Stimulated activated CD4-positive, alpha-beta T cell treated with anti-CD3 and anti-CD28 coated beads, TNF-alpha, amount 100 ng/mL, for 1 hour (primary cell): ENCODE measurements around the gene GTF3C1.

Experiments used
- DNase-seq, 3 donors: peaks; one replicate each; pipeline ENCODE4 v3.0.0-alpha.2; 2020; ENCODE audit warnings: low read depth in 3 of 3, low spot score in 1 of 3

Gene GTF3C1

DNA sequence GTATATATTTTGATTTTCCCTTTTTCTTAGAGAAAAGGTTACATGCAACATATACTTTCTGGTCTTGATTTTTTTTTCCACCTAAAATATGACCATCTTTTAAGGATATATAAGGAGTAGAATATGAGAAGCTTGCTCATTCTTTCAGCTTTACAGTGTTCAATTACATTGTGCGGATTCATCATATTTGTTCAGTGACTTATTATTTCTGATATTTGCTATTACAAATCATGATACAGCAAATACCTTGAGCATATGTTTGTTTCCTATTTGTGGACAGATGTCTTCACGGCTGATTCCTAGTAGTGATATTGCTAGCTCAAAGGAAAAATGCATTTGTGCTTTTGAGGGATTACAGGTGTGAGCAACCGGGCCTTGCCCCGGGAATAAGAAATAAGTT, 18.4 kb upstream of the GTF3C1 start:
- DNase-seq = no peak

GRCh38 chr16:27566417-27566816, 16.7 kb upstream of the GTF3C1 start:
- no peak for DNase-seq

GRCh38 chr16:27564224-27564623, 14.5 kb upstream of the GTF3C1 start:
- no peak for DNase-seq

DNA sequence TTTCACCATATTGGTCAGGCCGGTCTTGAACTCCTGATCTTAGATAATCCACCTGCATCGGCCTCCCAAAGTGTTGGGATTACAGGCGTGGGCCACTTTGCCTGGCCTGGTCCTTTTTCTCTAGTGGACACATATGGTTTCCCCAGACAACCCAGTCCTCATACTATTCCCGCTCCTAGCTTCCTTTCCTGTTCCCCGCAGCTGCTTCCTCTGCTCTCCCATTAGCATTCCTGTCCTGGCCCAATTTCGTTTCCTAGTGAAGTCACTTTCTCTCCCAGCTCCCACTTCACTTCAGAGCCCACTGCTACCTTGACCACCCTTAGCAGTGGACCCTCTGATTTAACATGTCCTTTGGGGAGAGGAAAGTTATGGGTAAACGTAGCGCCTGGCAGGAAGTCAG, 11.5 kb upstream of the GTF3C1 start:
- no peak for DNase-seq

DNA sequence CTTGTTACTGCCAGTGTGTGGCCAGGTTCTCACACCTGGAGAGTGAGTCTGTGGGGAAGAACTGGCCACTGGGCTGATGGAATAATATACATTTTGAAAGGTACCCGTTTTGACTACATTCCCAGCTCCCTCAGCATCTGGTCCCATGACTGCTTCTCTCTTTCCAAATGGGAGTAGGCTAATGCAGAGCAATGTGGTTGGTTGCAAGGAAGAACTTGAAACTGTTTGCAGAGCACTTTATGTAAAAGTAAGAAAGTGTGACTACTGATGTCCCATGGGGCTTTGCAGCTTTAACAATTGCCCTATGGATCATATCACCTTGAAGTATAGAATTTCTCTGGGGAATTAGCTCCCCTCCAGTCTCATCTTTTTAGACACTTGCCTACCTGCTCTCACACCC, 9.2 kb upstream of the GTF3C1 start:
- no peak for DNase-seq

- no peak for DNase-seq
Observed at GRCh38 chr16:27558434-27558833, 8.7 kb upstream of the GTF3C1 start.

- DNase-seq = no peak
Observed at GRCh38 chr16:27556471-27556870, 6.8 kb upstream of the GTF3C1 start.

GRCh38 chr16:27551036-27551435, 1.3 kb upstream of the GTF3C1 start:
- no peak for DNase-seq

GRCh38 chr16:27550582-27550920, 838 bp upstream of the GTF3C1 start:
- no peak for DNase-seq

DNA sequence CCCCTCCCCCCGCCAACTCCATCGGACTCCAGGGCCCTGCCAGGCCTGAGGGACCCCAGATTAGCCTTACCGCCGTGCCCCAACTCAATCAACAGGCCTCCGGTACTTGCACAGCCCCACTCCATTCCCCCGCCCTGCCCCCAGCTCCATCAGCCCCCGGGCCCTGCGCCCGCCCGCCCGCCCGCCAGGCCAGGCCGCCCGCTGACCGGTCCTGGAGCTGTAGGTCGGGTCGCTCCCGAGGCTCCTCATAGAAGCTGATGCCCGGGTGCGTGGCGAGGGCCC, 308 bp downstream of the GTF3C1 start:
- DNase-seq = no peak

DNA sequence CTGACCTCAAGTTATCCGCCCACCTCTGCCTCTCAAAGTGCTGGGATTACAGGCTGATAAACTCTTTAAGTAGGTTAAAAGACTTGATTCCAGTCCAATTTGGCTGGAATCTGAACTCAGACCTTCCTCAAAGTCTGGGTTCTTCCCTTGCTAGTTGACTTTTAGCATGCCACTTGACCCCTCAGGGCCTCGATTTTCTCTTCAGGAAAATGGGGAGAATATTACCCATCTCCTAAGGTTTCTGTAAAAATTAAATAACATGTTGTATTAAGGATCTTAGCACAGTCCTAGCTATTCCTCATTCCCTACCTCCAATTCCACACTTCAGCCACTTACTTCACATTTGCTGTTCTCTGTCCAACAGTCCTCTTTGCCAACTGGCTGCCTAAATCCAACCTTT, 1.9 kb downstream of the GTF3C1 start:
- no peak for DNase-seq

GRCh38 chr16:27547134-27547533, 2.6 kb downstream of the GTF3C1 start:
- no peak for DNase-seq

- no peak for DNase-seq
Observed at GRCh38 chr16:27544671-27545070, 5.0 kb downstream of the GTF3C1 start.

DNA sequence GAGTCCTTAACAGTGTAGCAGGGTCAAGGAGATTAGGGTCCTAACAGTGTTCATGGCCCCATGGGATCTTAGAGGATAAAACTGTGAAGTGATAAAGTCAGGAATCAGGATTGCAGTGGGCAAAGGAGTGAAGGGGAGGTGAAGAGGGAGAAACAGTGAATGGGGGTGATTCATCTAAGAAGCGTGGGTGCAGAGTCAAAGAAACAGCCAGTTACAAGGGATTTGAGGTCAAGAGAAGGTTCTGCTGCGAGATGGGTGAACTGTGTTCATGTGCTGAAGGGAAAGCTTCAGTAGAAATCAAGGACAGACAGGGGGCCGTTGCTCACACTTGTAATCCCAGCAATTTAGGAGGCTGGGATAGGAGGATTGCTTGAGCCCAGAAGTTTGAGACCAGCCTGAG, 5.9 kb downstream of the GTF3C1 start:
- no peak for DNase-seq

DNA sequence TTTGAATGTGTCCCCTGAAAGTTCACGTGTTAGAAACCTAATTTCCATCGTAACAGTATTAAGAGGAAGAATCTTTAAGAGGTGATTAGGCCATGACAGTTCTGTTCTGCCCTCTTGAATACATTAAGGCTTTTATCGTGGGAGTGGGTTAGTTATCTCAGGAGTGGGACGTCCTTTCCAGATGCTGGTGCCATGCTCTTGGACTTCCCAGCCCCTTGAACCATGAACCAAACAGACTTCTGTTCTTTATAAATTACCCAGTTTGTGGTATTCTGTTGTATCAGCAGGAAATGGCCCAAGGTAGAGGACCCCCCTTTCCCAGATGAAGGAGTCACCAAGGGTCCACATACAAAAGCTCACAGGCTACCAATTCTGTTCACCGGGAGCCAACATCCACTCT, 10.1 kb downstream of the GTF3C1 start:
- no peak for DNase-seq

DNA sequence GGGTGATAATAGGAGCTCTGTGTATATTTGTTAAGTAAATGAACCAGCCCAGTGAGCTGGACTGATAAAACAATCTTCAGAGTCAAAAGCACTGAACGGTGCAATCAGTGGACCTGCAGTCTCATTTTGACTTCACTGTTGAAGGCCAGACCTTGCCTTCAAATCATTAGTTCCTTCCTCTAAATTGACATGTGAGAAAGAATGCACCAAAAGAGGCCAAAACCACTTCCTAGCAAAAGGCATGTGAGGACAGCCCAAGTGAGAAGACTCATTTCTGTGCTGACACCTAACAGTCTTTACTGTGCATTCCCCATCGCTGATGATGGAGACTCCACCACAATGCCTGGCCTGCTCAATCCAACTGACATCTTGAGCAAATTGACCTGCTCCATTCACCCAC, 10.6 kb downstream of the GTF3C1 start:
- DNase-seq = no peak

- DNase-seq = no peak
Observed at GRCh38 chr16:27538528-27538927, 11.2 kb downstream of the GTF3C1 start.

GRCh38 chr16:27534256-27534655, 15.5 kb downstream of the GTF3C1 start:
- DNase-seq = no peak

- no peak for DNase-seq
Observed at GRCh38 chr16:27531826-27532800, 17.6 kb downstream of the GTF3C1 start.

DNA sequence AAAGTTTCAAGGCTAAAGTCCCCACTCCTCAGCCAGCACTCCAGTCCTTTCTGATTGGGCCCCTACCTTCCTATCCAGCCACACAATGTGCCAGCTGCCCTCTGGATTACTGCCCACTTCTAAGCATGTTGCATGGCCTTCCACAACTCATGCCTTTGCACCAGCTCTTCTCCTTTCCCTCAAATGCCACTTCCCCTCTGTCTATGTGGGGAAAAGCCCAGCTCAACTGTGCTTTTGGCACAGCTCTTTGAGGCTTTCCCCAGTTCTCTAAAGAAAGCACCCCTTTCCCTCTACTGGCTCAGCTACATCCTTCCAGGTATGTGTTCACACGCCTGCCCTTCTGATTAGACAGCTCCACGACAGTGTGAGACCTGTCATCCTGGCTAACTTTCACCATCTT, 18.5 kb downstream of the GTF3C1 start:
- no peak for DNase-seq

DNA sequence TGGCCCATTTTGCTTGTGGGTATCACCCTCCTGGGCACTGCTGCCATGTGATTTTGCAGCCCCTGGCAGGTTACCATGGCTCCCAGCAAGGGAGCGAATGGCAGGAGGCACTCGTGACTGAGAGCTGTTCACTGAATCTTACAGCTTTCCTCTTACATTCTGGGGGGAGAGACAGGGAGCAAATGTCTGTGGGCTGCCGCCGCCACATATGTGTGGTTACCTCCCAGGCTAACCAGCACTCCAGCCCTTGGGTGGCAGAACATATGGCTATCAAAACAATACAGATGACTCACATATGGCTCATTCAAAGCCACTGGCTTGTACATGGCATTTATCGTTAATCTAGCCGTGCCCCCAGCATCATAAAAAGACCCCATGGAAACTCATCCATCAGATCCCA, 19.8 kb downstream of the GTF3C1 start:
- no peak for DNase-seq

GRCh38 chr16:27528294-27528693, 21.4 kb downstream of the GTF3C1 start:
- DNase-seq = no peak

DNA sequence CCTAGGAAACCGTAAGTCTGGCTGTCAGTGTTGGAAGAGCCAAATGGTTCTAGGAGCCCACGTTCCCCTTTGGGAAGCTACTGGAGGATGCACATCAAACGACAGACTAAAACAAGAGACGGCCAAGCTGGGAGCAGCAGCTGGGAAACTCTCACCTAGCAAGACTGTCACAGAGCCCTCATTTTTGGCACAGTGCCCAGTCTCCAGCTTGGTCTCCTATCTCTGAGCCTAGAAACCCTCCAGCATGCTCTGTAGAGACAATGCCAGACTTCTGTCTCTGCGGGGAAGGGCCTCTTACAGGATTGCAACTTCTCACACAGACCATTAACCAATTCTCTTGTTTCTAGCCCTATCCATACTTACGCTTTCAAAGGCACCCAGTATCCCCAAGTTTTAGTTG, 23.5 kb downstream of the GTF3C1 start:
- DNase-seq = no peak
